GM23338 (cell line): ENCODE results near the gene ASXL2. TPM values are rescaled to one million over a fixed set of nuclear protein-coding genes. Genes with fewer than 3 reads are reported as not detected.

Source experiments
- ATAC-seq: fragments of 200-7000 bp; cut with Tn5 transposase; 3 replicates; pipeline ENCODE4 v1.9.1; 2020
- DNase-seq: peaks from one replicate; pipeline ENCODE4 v3.0.0-alpha.2; 2015; ENCODE audit warnings: low spot score
- H2AFZ ChIP-seq: fragments of 200-600 bp; sonication (generic); 2 replicates; pipeline ENCODE4 v1.8.0; 2016; ENCODE audit warnings: antibody characterized with exemption, mild to moderate bottlenecking, moderate library complexity
- H3F3A ChIP-seq: fragments of 200-600 bp; sonication (generic); replicated peaks from 2 replicates; pipeline ENCODE4 v1.8.0; 2017; ENCODE audit warnings: antibody characterized with exemption, mixed run types, low read depth
- H3K27ac ChIP-seq: fragments of 200-600 bp; sonication (generic); 2 replicates; pipeline ENCODE4 v1.6.1; 2016; ENCODE audit warnings: low read depth
- H3K27me3 ChIP-seq: fragments of 200-600 bp; sonication (generic); 2 replicates; pipeline ENCODE4 v1.8.0; 2016; ENCODE audit warnings: mild to moderate bottlenecking, mixed run types, moderate library complexity; ENCODE audit not compliant: insufficient read depth
- H3K36me3 ChIP-seq: fragments of 200-600 bp; sonication (generic); 2 replicates; pipeline ENCODE4 v1.8.0; 2016; ENCODE audit warnings: mild to moderate bottlenecking; ENCODE audit not compliant: insufficient read depth
- H3K4me1 ChIP-seq: fragments of 200-600 bp; sonication (generic); 2 replicates; pipeline ENCODE4 v1.8.0; 2016; ENCODE audit warnings: mild to moderate bottlenecking, moderate library complexity; ENCODE audit not compliant: insufficient read depth
- H3K4me2 ChIP-seq: fragments of 200-600 bp; sonication (generic); 2 replicates; pipeline ENCODE4 v1.7.1; 2017; ENCODE audit warnings: mixed run types
- H3K4me3 ChIP-seq: fragments of 200-600 bp; sonication (generic); 2 replicates; pipeline ENCODE4 v1.6.1; 2016; ENCODE audit warnings: mixed run types
- H3K79me2 ChIP-seq: fragments of 200-600 bp; sonication (generic); replicated peaks from 2 replicates; pipeline ENCODE4 v1.8.0; 2017; ENCODE audit warnings: mild to moderate bottlenecking; ENCODE audit not compliant: insufficient read depth
- H3K9me2 ChIP-seq: fragments of 200-600 bp; sonication (generic); 2 replicates; pipeline ENCODE4 v1.8.0; 2017; ENCODE audit not compliant: insufficient read depth
- H4K20me1 ChIP-seq: fragments of 200-600 bp; sonication (generic); replicated peaks from 2 replicates; pipeline ENCODE4 v1.8.0; 2017; ENCODE audit warnings: mild to moderate bottlenecking; ENCODE audit not compliant: insufficient read depth
- H3K27ac Mint-ChIP-seq: 2 replicates; pipeline ENCODE4 v1.8.0; 2020; ENCODE audit warnings: inconsistent platforms, mild to moderate bottlenecking, moderate library complexity, mixed read lengths
- H3K27me3 Mint-ChIP-seq: 3 replicates; pipeline ENCODE4 v1.8.0; 2022; ENCODE audit warnings: low read depth, mild to moderate bottlenecking, moderate library complexity, mixed read lengths, inconsistent platforms; ENCODE audit not compliant: insufficient read depth, poor library complexity
- H3K36me3 Mint-ChIP-seq: 3 replicates; pipeline ENCODE4 v1.8.0; 2021; ENCODE audit warnings: low read depth, mild to moderate bottlenecking, inconsistent platforms, moderate library complexity, mixed read lengths
- H3K4me1 Mint-ChIP-seq: 3 replicates; pipeline ENCODE4 v1.8.0; 2020; ENCODE audit warnings: mild to moderate bottlenecking, inconsistent platforms, mixed read lengths
- H3K4me3 Mint-ChIP-seq: 3 replicates; pipeline ENCODE4 v1.8.0; 2021; ENCODE audit warnings: moderate library complexity, mild to moderate bottlenecking, inconsistent platforms, mixed read lengths
- H3K9me3 Mint-ChIP-seq: 3 replicates; pipeline ENCODE4 v1.8.0; 2020; ENCODE audit warnings: moderate library complexity, mild to moderate bottlenecking, inconsistent platforms, mixed read lengths
- ETS1 ChIP-seq: IDR thresholded peaks from 2 replicates; pipeline ENCODE4 v1.6.1; 2016; ENCODE audit warnings: antibody characterized with exemption
- EZH2phosphoT487 ChIP-seq: fragments of 200-600 bp; sonication (generic); IDR thresholded peaks from one replicate; pipeline ENCODE4 v1.8.1; 2018; ENCODE audit warnings: antibody characterized with exemption; ENCODE audit not compliant: unreplicated experiment
- STAT1 ChIP-seq: IDR thresholded peaks from one replicate; pipeline ENCODE4 v1.6.1; 2016; ENCODE audit warnings: antibody characterized with exemption; ENCODE audit not compliant: unreplicated experiment
- ZNF331 ChIP-seq: fragments of 250-450 bp; sonication (Bioruptor Pico); IDR thresholded peaks from 2 replicates; pipeline ENCODE4 v1.5.0; 2020; ENCODE audit warnings: low read depth, mild to moderate bottlenecking, moderate library complexity
- ZNF462 ChIP-seq: fragments of 250-450 bp; sonication (Bioruptor Pico); IDR thresholded peaks from 2 replicates; pipeline ENCODE4 v1.5.0; 2020; ENCODE audit warnings: mild to moderate bottlenecking, moderate library complexity
- polyA plus RNA-seq: library from polyadenylated mRNA; unstranded; fragments of >200 nt; fragmentation: Nextera tagmentation; extraction: Ambion mirVana; gene quantifications from 2 replicates; pipeline ENCODE4 v1.2.1, GENCODE V29; 2016
- total RNA-seq: library from RNA; depleted of rRNA; stranded (reverse); fragments of >200 nt; shearing (Covaris generic); gene quantifications from 2 replicates; pipeline ENCODE4 v1.2.3, GENCODE V29; 2014
- TF ChIP-seq, protein P1 (sequence below): IDR thresholded peaks from one replicate; pipeline ENCODE4 v1.6.1; 2018; ENCODE audit warnings: antibody characterized with exemption; ENCODE audit not compliant: unreplicated experiment
- TF ChIP-seq, protein P2 (sequence below), 2 experiments: fragments of 200-600 bp in 1 of 2; sonication (generic) in 1 of 2; conservative IDR thresholded peaks; 2 replicates each; pipeline versions ENCODE4 v1.5.1 to v1.6.1; 2016 to 2017; ENCODE audit warnings: antibody characterized with exemption in 2 of 2, low read depth in 2 of 2, mild to moderate bottlenecking in 2 of 2, moderate library complexity in 1 of 2

The ASXL2 gene
- total and polyA plus RNA-seq, 2 experiments from 2014 or later: 7.0 to 21.8 TPM

- H2AFZ ChIP-seq: no peak overlapping the region
- H3K9me2 ChIP-seq: no peaks in the 10 kb centered on the region
- no peak overlapping the region for H3K4me3 Mint-ChIP-seq
- 0 out of 2 replicates have a peak, but pooled peaks cover 13% of the 10 kb centered on the region for H3K79me2 ChIP-seq
- peaks cover 31% of the 10 kb centered on the region for H3K36me3 Mint-ChIP-seq
- no peak overlapping the region for H3K4me2 ChIP-seq
- H3K27ac ChIP-seq: no peak overlapping the region
- no peaks in the 10 kb centered on the region for H3K4me1 Mint-ChIP-seq
- no peaks in the 10 kb centered on the region for H3F3A ChIP-seq
- TF ChIP-seq STAT1 (no peak), ETS1 (no peak), EZH2phosphoT487 (no peak), ZNF462 (no peak), ZNF331 (CRISPR knock-in tag) (no peak)
- TF ChIP-seq, protein P1, sequence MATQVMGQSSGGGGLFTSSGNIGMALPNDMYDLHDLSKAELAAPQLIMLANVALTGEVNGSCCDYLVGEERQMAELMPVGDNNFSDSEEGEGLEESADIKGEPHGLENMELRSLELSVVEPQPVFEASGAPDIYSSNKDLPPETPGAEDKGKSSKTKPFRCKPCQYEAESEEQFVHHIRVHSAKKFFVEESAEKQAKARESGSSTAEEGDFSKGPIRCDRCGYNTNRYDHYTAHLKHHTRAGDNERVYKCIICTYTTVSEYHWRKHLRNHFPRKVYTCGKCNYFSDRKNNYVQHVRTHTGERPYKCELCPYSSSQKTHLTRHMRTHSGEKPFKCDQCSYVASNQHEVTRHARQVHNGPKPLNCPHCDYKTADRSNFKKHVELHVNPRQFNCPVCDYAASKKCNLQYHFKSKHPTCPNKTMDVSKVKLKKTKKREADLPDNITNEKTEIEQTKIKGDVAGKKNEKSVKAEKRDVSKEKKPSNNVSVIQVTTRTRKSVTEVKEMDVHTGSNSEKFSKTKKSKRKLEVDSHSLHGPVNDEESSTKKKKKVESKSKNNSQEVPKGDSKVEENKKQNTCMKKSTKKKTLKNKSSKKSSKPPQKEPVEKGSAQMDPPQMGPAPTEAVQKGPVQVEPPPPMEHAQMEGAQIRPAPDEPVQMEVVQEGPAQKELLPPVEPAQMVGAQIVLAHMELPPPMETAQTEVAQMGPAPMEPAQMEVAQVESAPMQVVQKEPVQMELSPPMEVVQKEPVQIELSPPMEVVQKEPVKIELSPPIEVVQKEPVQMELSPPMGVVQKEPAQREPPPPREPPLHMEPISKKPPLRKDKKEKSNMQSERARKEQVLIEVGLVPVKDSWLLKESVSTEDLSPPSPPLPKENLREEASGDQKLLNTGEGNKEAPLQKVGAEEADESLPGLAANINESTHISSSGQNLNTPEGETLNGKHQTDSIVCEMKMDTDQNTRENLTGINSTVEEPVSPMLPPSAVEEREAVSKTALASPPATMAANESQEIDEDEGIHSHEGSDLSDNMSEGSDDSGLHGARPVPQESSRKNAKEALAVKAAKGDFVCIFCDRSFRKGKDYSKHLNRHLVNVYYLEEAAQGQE: no peak
- TF ChIP-seq, protein P2, sequence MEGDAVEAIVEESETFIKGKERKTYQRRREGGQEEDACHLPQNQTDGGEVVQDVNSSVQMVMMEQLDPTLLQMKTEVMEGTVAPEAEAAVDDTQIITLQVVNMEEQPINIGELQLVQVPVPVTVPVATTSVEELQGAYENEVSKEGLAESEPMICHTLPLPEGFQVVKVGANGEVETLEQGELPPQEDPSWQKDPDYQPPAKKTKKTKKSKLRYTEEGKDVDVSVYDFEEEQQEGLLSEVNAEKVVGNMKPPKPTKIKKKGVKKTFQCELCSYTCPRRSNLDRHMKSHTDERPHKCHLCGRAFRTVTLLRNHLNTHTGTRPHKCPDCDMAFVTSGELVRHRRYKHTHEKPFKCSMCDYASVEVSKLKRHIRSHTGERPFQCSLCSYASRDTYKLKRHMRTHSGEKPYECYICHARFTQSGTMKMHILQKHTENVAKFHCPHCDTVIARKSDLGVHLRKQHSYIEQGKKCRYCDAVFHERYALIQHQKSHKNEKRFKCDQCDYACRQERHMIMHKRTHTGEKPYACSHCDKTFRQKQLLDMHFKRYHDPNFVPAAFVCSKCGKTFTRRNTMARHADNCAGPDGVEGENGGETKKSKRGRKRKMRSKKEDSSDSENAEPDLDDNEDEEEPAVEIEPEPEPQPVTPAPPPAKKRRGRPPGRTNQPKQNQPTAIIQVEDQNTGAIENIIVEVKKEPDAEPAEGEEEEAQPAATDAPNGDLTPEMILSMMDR (conservative IDR thresholded peaks at IDR 0.05; ENCODE audit: low read depth in 2 of 2): no peak
- H3K27ac Mint-ChIP-seq: no peak overlapping the region
- no peaks in the 10 kb centered on the region for H3K27me3 ChIP-seq
- ATAC-seq (no peak), DNase-seq (no peak)
- no peaks in the 10 kb centered on the region; the same call in 1 of the 2 replicates for H4K20me1 ChIP-seq
- H3K36me3 ChIP-seq: peaks cover 7% of the 10 kb centered on the region; the same call in 1 of the 2 replicates
- H3K4me3 ChIP-seq: no peak overlapping the region
- no peaks in the 10 kb centered on the region for H3K4me1 ChIP-seq
- no peaks in the 10 kb centered on the region for H3K9me3 Mint-ChIP-seq
- peaks cover 2% of the 10 kb centered on the region for H3K27me3 Mint-ChIP-seq
Observed at GRCh38 chr2:25794544-25795276, 83.6 kb downstream of the ASXL2 start.
